GM13977 (cell line): ENCODE results near the gene TMCC3.

Experiments
- DNase-seq: peaks from one replicate; pipeline ENCODE4 v3.0.0; 2012; ENCODE audit warnings: low spot score
- CTCF ChIP-seq: IDR thresholded peaks from 2 replicates; pipeline ENCODE4 v1.5.1; 2012; ENCODE audit warnings: mild to moderate bottlenecking, control low read depth; ENCODE audit not compliant: insufficient read depth; ENCODE audit errors: extremely low read depth, missing control alignments
- in situ Hi-C: fragments of 300-500 bp; cut with MboI; formaldehyde crosslinking; loops from one replicate; pipeline ENCODE4 v1.12.0; 2022; ENCODE audit warnings: low sequenced_read_pairs, low pct_unique_long_range_greater_than_20kb, mixed read lengths, inconsistent platforms; ENCODE audit not compliant: unreplicated experiment

TMCC3 gene

DNA sequence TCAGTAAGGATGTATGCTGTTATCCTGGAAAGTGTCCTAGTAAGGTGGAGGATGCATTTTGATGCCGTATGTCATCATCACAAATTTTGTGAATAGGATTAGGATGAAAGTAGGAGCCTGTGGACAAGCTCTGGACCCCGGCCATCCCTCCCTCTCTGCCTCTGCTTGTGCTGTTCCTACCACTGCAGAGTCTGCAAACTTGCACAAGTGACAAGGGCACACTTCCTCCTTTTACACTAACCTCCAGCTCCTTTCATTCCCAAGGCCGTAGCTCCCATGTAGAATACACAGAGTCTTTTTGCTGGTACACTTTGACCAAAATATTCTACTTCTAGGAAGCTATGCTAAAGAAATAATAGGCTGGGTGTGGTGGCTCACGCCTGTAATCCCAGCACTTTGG lies 13.3 kb upstream of the TMCC3 start:
- no peak for TF ChIP-seq CTCF
- no peak for DNase-seq
- in situ Hi-C loops, result no loop called here

- TF ChIP-seq CTCF, result no peak
- no peak for DNase-seq
- in situ Hi-C loops, result no loop called here
Measured at GRCh38 chr12:94663071-94663470, 12.7 kb upstream of the TMCC3 start.

DNA sequence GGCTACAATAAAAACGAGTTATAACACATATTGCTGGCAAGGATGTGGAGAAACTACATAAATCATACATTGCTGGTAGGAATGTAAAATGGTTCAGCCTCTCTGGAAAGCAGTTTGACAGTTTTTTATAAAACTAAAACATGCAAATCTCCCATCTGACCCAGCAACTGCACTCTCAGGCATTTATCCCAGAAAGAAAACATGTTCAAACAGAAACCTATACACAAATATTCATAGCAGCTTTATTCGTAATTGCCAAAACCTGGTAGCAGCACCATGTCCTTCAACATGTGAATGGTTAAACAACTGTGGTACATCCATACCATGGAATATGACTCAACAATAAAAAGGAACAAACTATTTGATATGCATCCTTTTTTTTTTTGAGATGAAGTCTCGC lies 10.1 kb upstream of the TMCC3 start:
- no peak for TF ChIP-seq CTCF
- in situ Hi-C loops, result no loop called here
- DNase-seq, result no peak

- in situ Hi-C loops, result no loop called here
- no peak for TF ChIP-seq CTCF
- DNase-seq, result no peak
Measured at GRCh38 chr12:94659346-94659930, 9.1 kb upstream of the TMCC3 start.

DNA sequence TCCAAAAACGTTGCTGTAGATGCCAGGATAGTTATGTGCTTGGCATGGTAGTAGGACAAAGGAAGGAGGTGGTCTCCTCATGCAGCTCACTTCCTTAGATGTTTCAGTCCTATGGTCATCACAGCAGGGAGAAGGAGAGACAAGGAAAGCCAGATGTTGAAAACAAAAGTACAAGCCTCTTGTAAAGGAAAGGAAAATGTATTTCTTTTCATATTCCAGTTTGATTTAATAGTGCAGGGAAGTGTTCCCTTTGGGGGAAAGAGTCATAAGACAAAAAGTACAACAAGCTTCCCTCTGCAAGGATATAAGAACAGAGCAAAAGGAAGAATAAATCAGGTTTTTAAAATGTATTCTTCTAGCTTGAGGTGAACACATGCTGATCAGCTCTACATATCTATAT lies 8.6 kb upstream of the TMCC3 start:
- in situ Hi-C loops, result no loop called here
- no peak for DNase-seq
- TF ChIP-seq CTCF, result no peak

GRCh38 chr12:94656556-94656955 lies 6.2 kb upstream of the TMCC3 start:
- in situ Hi-C loops, result no loop called here
- no peak for DNase-seq
- no peak for TF ChIP-seq CTCF
